HG03175 (cell line): ENCODE data around the gene ZNF668.
"Not testable (repeated sequence)": the region's sequence is repeated elsewhere in the genome, so short reads cannot be mapped to it uniquely, and the experiment has no call there.

Source experiments
- ATAC-seq: cut with Tn5 transposase; IDR thresholded peaks from one replicate; pipeline ENCODE4 v1.9.1; 2021; ENCODE audit warnings: mild to moderate bottlenecking, moderate library complexity; ENCODE audit not compliant: unreplicated experiment

The ZNF668 gene

DNA sequence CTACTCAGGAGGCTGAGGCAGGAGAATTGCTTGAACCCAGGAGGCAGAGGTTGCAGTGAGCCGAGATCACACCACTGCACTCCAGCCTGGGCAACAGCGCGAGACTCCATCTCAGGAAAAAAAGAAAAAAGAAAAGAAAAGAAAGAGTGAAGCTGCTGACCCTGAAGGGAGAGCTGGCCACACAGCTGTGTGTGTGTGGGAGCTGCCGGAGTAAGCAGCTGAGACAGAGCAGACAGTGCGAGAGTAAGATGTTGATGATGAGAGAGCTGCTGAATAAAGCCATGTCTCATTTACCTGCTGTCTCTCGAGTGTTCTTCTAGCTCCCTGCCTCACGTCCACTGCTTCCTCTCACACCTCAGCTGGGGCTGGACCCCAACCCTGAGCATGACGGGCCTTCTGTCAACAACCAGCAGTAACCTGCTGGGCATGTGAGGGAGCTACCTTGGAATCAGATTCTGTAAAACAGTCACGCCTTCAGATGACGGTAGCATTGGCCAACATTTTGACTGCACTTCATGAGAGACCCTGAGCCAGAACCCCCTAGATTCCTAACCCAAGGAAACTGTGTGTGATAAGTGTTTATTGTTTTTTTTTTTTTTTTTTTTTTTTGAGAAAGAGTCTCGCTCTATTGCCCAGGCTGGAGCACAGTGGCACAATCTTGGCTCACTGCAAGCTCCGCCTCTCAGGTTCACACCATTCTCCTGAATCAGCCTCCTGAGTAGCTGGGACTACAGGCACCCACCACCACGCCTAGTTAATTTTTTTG lies 27.0 kb upstream of the ZNF668 start:
- not testable (repeated sequence) for ATAC-seq

GRCh38 chr16:31099860-31100638 lies 26.0 kb upstream of the ZNF668 start:
- ATAC-seq: no peak

DNA sequence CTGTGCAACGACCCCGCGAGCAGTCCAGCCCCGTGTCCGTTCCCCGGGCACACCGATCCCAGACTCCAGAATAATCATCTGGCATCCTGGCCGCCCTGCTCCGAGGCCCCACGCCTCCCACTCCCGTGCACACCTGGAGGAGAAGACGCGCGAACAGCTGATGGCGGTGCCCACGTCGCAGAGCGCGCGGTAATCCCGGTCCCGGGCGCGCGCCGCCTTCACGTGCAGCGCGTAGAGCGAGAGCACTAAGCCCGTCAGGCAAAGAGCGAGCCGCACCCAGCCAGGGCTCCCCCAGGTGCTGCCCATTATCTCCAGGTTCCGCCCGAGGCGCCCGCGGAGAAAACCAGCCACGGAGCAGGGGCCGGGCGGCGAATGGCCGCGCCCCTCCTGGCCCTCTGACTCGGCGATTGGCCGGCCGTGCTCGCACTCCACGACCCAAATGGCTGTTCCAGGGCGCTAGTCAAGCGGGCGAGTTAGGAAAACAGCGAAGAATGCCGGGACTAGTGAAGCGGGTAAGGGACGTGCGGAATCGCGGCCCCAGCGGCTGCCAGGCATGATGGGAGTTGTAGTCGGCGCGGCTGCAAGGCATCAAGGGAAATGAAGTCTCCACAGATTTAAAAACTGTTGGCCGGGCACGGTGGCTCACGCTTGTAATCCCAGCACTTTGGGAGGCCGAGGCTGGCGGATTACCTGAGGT lies 20.5 kb upstream of the ZNF668 start, which contains the start of gene VKORC1:
TSS of gene VKORC1 (minus strand) at position 374 of the 697 bp plus-strand sequence. CDS start at position 306, 68 bp downstream.
- peak; percentile 82 for ATAC-seq

DNA sequence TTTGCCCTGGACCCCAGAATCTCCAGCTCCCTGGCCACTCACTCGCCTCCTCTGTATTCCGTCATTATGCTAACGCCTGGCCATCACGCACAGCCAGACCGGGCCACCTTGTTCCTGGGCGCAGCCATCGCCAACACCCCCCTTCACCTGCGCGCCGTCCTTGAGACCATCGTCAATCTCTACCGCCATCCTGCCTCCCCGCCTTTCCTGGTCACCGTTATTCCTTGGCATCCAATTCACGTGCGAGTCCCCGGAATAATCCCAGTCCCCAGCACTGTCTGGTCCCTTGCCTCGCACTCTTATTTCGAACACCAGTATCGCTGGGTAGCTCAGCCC lies 20.0 kb upstream of the ZNF668 start:
- ATAC-seq: peak; percentile 9

DNA sequence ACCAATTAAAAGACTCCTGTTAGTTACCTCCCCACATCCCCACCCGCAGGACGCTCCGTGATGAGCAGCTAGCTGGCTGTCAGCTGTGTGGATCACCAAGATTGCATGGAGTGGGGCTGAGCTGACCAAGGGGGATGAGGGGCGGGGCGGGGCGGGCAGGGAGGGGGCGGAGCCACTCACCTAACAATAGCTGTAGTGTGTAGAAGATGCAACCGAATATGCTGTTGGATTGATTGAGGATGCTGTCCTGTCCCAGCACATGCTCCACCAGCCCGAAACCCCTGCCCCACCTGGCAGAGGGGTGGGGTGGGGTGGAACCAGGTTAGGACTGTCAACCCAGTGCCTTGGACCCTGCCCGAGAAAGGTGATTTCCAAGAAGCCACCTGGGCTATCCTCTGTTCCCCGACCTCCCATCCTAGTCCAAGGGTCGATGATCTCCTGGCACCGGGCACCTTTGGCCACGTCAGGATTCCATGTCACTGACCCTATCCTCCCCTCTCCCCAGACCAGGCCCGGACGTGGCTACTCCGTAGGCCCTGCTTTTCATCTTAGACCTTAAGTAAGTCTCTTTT lies 19.2 kb upstream of the ZNF668 start:
- no peak for ATAC-seq

DNA sequence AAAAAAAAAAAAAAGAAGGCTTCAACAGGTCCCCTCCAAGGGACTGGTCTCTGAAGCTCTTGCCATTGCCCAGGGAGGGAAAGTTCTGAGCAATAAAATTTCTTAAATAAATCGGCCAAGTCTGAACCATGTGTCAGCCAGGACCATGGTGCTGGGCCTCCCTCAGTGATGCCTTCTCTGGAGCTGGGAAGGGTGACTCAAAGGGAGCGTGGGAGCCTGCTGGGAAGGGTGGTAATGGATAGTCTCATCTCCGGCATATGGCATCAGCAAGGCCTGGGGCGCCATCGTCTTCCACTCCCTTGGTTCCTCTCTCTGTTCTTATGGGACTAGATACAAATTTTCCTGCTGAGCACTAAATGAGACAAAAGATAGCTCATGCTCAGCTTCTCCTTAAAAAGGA lies 18.3 kb upstream of the ZNF668 start:
- no peak for ATAC-seq

DNA sequence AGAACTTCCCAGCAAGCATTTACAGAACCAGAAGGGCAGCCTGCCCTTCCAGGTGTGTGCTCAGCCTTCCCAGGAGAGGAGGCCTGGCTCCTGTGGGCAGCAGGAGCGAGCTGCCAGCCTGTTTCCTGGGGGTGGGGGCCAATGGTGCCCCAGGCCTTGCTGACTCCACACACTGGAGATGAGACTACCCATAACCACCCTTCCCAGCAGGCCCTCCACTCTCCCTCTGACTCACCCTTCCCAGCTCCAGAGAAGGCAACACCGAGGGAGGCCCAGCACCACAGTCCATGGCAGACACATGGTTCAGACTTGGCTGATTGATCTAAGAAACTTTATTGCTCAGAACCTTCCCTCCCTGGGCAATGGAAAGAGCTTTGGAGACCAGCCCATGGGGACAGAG lies 16.5 kb upstream of the ZNF668 start:
- ATAC-seq: no peak

- ATAC-seq: no peak
Measured at GRCh38 chr16:31089199-31089598, 15.2 kb upstream of the ZNF668 start.

DNA sequence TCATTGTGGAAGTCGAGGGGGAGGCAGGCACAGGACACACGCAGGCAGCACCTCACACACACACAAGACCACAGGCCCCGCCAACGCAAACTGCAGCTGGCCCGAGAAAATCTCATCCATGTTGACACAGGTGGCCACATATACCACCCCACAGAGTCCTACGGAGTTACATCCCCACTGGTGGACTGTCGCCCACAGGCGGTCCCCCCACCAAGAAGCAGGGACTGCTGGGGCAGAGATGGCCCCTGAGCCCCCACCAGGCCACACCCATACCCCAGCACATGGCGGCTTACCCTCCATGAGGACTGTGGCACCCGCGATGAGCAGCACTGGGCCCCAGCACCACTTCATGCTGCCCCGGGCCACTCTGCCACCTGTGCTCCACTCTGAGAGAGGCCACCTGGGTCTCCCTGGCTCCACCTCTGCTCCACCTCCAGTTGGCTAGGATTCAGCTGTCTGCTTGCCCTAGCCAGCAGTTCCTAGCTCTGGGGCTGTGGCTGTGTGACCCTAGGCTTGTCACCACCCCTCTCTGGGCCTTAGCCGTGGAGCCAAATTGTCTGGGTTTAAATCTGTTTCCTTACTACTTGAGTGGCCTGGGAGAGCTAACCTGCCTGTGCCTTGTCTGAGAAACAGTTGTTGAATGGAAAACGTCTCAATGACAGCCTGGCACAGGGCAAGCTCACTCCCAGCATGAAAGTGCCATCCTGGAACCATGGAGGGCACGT lies 14.6 kb upstream of the ZNF668 start, which contains the start of gene PRSS53:
TSS of gene PRSS53 (minus strand) at position 485 of the 725 bp plus-strand sequence. CDS start at position 351, 134 bp downstream.
- ATAC-seq: no peak

DNA sequence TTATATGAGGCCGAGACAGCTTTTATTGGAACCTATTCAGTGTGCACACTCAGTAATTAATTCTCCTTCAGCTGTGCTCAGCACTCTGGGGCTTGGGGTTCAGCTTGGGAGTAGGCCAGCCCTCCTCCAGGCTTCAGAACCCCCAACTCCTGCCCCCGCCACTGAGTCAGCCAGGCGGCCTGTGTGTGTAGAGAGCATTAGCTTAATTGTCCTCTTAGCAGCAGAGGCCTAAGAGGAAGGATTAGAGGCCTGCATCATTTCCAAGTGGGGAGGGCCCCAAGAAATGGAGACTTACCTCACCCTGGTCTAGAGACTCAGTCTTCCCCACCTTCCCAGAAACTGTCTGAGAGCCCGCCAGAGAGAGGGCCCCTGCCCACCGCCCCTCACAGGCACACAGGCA lies 13.9 kb upstream of the ZNF668 start:
- ATAC-seq: no peak

DNA sequence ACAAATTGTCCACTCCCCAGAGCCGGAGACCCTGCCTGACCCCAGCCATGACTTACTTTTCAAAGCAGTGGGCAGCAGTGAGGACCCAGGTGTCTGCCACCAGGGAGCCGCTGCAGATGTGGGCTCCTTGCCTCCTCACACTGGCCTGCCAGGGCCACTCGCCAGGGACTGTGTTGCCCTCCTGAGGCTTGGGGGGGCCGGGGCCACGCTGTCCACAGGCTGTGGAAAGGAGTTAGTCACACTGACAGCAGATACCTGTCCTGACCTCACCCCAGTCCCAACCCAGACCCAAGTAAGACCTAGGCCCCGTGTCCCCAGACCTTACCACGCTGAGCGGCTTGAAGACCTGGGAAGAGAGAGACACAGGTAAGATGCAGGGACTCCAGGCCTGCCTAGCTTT lies 13.4 kb upstream of the ZNF668 start:
- ATAC-seq: no peak

- no peak for ATAC-seq
Measured at GRCh38 chr16:31086629-31086906, 12.5 kb upstream of the ZNF668 start.

- no peak for ATAC-seq
Measured at GRCh38 chr16:31085873-31086628, 12.0 kb upstream of the ZNF668 start.

DNA sequence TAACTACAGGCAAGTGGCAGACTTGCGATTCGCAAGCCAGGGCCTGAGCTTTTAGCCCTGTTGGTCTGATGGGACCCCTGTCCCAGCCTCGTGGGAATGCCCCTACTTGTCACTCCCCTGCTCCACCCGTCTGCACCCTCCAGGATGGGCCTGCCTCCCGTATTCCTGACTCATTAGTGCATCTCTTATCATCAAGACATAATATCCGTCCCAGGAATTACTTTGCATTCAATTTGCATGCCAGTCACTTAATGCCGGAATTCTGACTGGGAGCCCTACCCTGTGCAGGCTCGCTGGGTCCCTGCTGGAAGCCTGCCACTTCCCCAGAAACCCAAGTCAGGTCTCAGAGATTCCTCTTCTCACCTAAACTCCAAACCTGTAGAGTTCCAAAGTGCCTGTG lies 11.4 kb upstream of the ZNF668 start:
- ATAC-seq: no peak

GRCh38 chr16:31084584-31085302 lies 10.7 kb upstream of the ZNF668 start:
- no peak for ATAC-seq

DNA sequence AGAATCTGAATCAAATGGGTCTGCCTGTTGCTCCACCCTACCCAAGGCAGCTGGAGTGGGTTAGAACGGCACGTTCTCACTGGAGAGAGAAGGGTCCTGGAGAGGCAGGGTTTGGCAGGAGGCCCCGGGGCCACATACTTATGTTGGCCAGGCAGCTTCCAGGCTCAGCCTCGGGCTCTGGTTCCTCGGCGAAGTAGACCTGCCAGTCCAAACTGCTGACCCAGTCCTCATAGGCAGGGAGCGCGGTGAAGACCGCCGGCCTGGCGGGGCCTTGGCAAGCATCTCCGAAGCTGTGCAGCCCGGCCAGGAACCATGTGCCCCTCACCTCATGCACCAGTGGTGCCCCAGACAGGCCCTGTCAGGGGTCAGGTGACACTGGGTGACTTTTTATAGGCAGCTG lies 9.9 kb upstream of the ZNF668 start:
- ATAC-seq: no peak

- no peak for ATAC-seq
Measured at GRCh38 chr16:31083556-31083955, 9.5 kb upstream of the ZNF668 start.

DNA sequence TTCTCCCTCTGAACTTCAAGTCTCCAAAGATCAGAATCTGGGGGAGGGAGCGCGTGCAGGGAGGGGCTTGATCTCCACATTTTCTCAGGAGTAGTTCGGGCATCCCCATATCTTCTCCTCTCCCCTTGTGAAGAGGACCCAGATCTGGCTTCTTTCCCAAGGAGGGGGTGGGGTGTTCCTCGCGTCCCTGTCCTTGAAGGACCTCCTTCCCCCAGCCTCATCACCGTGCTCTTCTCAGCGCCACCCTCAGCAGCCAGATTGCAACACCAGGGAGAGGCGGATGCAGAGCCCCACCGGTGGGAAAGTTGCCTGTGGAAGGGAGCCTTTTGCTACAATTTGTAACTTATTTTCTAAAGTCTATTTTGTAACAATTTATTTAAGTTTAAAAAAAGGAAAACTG lies 9.0 kb upstream of the ZNF668 start:
- ATAC-seq: no peak

DNA sequence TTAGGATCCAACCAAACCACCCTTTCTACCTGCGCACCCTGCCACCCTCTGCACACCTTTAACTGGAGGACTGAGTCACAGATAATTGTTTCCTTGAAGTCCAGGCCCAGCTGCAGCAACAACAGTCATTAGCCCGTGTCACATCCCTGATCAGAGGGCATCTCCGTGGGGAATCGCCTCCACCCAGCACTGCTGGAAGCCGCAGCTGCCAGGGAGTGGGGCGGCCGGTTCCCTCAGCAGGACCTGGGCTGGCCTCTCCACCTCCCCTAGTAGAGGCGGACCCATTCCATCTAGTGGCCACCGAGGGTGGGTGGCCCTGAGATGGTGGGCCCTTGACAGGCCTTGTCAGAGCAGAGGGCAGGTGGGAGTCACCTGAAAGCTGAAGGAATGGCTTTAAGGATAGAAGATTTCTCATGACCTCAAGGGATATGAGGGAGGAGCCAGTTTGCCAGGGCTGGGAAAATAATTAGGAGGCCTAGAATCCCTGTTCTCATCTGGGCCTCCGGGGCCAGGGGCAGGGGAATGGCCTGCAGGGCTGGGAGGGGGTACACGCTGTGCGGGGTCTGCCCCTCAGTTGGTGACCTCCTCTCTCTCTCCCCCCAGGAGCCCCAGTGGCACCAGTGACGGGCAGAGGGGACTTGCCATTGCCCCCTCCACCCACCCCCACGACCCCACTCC lies 8.5 kb upstream of the ZNF668 start:
- ATAC-seq: no peak
